HG02970 (cell line): Measurements from ENCODE around the gene IRAK1BP1.
"Not testable (repeated sequence)": the region's sequence is repeated elsewhere in the genome, so short reads cannot be mapped to it uniquely, and the experiment has no call there.

Experiments
- ATAC-seq: cut with Tn5 transposase; IDR thresholded peaks from one replicate; pipeline ENCODE4 v1.9.1; 2021; ENCODE audit warnings: mild to moderate bottlenecking, moderate library complexity, moderate number of reproducible peaks; ENCODE audit not compliant: unreplicated experiment, low FRiP score

Gene IRAK1BP1

GRCh38 chr6:78867370-78868040 lies at the start of gene IRAK1BP1:
TSS of gene IRAK1BP1 (plus strand) at chr6:78867551. CDS start at chr6:78867577, 26 bp downstream.
- peak; percentile 97 for ATAC-seq

- no peak for ATAC-seq
Observed at GRCh38 chr6:78824045-78824444, 43.3 kb upstream of the IRAK1BP1 start.

GRCh38 chr6:78829407-78829806 lies 37.9 kb upstream of the IRAK1BP1 start:
- no peak for ATAC-seq

- ATAC-seq = no peak
Observed at GRCh38 chr6:78830805-78831204, 36.5 kb upstream of the IRAK1BP1 start.

- ATAC-seq = no peak
Observed at GRCh38 chr6:78831492-78831891, 35.9 kb upstream of the IRAK1BP1 start.

GRCh38 chr6:78832091-78832808 lies 35.1 kb upstream of the IRAK1BP1 start:
- ATAC-seq = no peak

- ATAC-seq = no peak
Observed at GRCh38 chr6:78835817-78836216, 31.5 kb upstream of the IRAK1BP1 start.

- ATAC-seq = no peak
Observed at GRCh38 chr6:78836598-78836997, 30.8 kb upstream of the IRAK1BP1 start.

GRCh38 chr6:78841111-78841510 lies 26.2 kb upstream of the IRAK1BP1 start:
- no peak for ATAC-seq

- ATAC-seq = no peak
Observed at GRCh38 chr6:78842953-78843352, 24.4 kb upstream of the IRAK1BP1 start.

GRCh38 chr6:78844899-78845298 lies 22.5 kb upstream of the IRAK1BP1 start:
- ATAC-seq = no peak

GRCh38 chr6:78845567-78845966 lies 21.8 kb upstream of the IRAK1BP1 start:
- no peak for ATAC-seq

- no peak for ATAC-seq
Observed at GRCh38 chr6:78850621-78851020, 16.7 kb upstream of the IRAK1BP1 start.

- ATAC-seq = no peak
Observed at GRCh38 chr6:78851156-78851555, 16.2 kb upstream of the IRAK1BP1 start.

GRCh38 chr6:78854546-78854945 lies 12.8 kb upstream of the IRAK1BP1 start:
- no peak for ATAC-seq

GRCh38 chr6:78858339-78858938 lies 8.9 kb upstream of the IRAK1BP1 start:
- ATAC-seq = not testable (repeated sequence)

GRCh38 chr6:78861509-78861908 lies 5.8 kb upstream of the IRAK1BP1 start:
- no peak for ATAC-seq

- ATAC-seq = no peak
Observed at GRCh38 chr6:78863576-78863975, 3.8 kb upstream of the IRAK1BP1 start.

- ATAC-seq = no peak
Observed at GRCh38 chr6:78864957-78865356, 2.4 kb upstream of the IRAK1BP1 start.

GRCh38 chr6:78867020-78867369 lies 356 bp upstream of the IRAK1BP1 start:
- ATAC-seq = peak; percentile 22

- ATAC-seq = no peak
Observed at GRCh38 chr6:78868116-78868515, 765 bp downstream of the IRAK1BP1 start.

GRCh38 chr6:78875505-78875904 lies 8.2 kb downstream of the IRAK1BP1 start:
- ATAC-seq = no peak
